HepG2 (cell line): ENCODE data around the gene RGMA.

ENCODE experiments used
- ATF6 ChIP-seq: sonication (generic); formaldehyde crosslinking; conservative IDR thresholded peaks from 2 replicates; pipeline ENCODE4 v1.4.0; 2020; ENCODE audit warnings: missing genetic modification reagents
- ETV6 ChIP-seq: sonication (generic); formaldehyde crosslinking; conservative IDR thresholded peaks from 2 replicates; pipeline ENCODE4 v1.4.0; 2020; ENCODE audit warnings: missing genetic modification reagents
- GTF2F1 ChIP-seq: fragments of 150-350 bp; IDR thresholded peaks from 2 replicates; pipeline ENCODE4 v1.6.1; 2014; ENCODE audit warnings: low read length
- MAX ChIP-seq: IDR thresholded peaks from 2 replicates; pipeline ENCODE4 v1.6.1; 2012; ENCODE audit warnings: inconsistent platforms
- MZF1 ChIP-seq: sonication (generic); formaldehyde crosslinking; IDR thresholded peaks from 2 replicates; pipeline ENCODE4 v1.8.1; 2023; ENCODE audit warnings: mild to moderate bottlenecking, missing genetic modification reagents, borderline replicate concordance
- POLR2A ChIP-seq, 2 experiments: IDR thresholded peaks; 2 replicates each; pipeline ENCODE4 v1.6.1; 2011; ENCODE audit warnings: low read depth in 2 of 2, low read length in 2 of 2, mild to moderate bottlenecking in 1 of 2, moderate library complexity in 1 of 2; ENCODE audit not compliant: insufficient read depth in 1 of 2
- STAG1 ChIP-seq: sonication (generic); formaldehyde crosslinking; IDR thresholded peaks from 2 replicates; pipeline ENCODE4 v1.4.0; 2020; ENCODE audit warnings: missing genetic modification reagents
- ZNF343 ChIP-seq: sonication (generic); formaldehyde crosslinking; IDR thresholded peaks from 2 replicates; pipeline ENCODE4 v1.4.0; 2020; ENCODE audit warnings: mild to moderate bottlenecking, missing genetic modification reagents
- ZNF678 ChIP-seq: sonication (generic); formaldehyde crosslinking; IDR thresholded peaks from 2 replicates; pipeline ENCODE4 v1.4.0; 2020; ENCODE audit warnings: mild to moderate bottlenecking, missing genetic modification reagents
- TF ChIP-seq, protein P1 (sequence below): sonication (generic); formaldehyde crosslinking; IDR thresholded peaks from 2 replicates; pipeline ENCODE4 v1.8.1; 2022; ENCODE audit warnings: low read depth, mild to moderate bottlenecking, missing genetic modification reagents
- TF ChIP-seq, protein P2 (sequence below): IDR thresholded peaks from 2 replicates; pipeline ENCODE4 v1.6.1; 2016; ENCODE audit warnings: control low read depth
- TF ChIP-seq, protein P3 (sequence below): IDR thresholded peaks from 2 replicates; pipeline ENCODE4 v1.6.1; 2016; ENCODE audit warnings: mild to moderate bottlenecking

DNA sequence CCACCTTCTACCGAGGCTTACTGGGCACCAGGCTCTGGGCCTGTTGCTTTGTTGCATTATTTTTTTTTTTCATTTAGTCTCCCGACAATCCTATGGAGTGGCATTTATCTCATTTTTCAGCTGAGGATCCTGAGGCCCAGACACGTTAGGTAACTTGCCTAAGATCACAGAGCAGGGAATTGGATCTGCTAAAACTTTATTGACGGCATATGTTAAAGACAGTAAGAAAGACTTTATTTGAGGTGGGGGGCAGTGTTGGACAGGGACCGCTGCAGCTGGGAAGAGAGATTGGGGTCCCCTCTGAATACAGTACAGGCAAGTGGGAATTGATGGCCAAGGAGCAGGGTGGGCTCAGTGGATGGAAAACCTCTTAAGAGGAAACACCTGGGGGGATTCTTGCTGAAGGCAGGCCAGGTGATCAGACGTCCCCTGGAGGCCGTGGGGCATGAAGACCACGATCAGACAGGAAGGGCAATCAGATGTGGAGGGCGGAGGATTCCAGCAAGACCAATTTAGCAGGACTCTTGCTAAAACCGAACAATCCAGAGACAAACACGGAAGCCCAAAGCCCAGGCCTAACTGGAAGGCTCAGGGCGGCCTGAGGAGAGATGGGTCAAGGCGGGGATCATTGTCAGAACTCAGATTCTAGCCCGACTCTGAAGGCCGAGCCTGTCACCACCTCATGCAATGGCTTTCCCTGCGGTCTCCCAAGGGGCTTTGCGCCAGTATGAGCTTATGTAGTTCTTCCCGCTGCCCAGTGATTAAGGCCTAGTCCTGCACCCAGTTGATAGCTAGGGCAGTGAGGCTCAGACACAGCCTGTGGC lies 53.7 kb downstream of the RGMA start:
- no peak for TF ChIP-seq MAX
- TF ChIP-seq ZNF678 (CRISPR knock-in tag) = no peak
- TF ChIP-seq, protein P1, sequence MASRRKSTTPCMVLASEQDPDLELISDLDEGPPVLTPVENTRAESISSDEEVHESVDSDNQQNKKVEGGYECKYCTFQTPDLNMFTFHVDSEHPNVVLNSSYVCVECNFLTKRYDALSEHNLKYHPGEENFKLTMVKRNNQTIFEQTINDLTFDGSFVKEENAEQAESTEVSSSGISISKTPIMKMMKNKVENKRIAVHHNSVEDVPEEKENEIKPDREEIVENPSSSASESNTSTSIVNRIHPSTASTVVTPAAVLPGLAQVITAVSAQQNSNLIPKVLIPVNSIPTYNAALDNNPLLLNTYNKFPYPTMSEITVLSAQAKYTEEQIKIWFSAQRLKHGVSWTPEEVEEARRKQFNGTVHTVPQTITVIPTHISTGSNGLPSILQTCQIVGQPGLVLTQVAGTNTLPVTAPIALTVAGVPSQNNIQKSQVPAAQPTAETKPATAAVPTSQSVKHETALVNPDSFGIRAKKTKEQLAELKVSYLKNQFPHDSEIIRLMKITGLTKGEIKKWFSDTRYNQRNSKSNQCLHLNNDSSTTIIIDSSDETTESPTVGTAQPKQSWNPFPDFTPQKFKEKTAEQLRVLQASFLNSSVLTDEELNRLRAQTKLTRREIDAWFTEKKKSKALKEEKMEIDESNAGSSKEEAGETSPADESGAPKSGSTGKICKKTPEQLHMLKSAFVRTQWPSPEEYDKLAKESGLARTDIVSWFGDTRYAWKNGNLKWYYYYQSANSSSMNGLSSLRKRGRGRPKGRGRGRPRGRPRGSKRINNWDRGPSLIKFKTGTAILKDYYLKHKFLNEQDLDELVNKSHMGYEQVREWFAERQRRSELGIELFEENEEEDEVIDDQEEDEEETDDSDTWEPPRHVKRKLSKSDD = no peak
- TF ChIP-seq POLR2A (IDR thresholded peaks at IDR 0.05; ENCODE audit: insufficient read depth in 1 of 2, low read depth in 2 of 2, low read length in 2 of 2) = no peak
- no peak for TF ChIP-seq STAG1 (CRISPR knock-in tag)
- no peak for TF ChIP-seq ETV6 (CRISPR knock-in tag)
- TF ChIP-seq, protein P2, sequence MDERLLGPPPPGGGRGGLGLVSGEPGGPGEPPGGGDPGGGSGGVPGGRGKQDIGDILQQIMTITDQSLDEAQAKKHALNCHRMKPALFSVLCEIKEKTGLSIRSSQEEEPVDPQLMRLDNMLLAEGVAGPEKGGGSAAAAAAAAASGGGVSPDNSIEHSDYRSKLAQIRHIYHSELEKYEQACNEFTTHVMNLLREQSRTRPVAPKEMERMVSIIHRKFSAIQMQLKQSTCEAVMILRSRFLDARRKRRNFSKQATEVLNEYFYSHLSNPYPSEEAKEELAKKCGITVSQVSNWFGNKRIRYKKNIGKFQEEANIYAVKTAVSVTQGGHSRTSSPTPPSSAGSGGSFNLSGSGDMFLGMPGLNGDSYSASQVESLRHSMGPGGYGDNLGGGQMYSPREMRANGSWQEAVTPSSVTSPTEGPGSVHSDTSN (CRISPR knock-in tag) = no peak
- TF ChIP-seq ATF6 (CRISPR knock-in tag) = no peak
- TF ChIP-seq MZF1 = no peak
- TF ChIP-seq ZNF343 (CRISPR knock-in tag) = no peak
- no peak for TF ChIP-seq GTF2F1
- TF ChIP-seq, protein P3, sequence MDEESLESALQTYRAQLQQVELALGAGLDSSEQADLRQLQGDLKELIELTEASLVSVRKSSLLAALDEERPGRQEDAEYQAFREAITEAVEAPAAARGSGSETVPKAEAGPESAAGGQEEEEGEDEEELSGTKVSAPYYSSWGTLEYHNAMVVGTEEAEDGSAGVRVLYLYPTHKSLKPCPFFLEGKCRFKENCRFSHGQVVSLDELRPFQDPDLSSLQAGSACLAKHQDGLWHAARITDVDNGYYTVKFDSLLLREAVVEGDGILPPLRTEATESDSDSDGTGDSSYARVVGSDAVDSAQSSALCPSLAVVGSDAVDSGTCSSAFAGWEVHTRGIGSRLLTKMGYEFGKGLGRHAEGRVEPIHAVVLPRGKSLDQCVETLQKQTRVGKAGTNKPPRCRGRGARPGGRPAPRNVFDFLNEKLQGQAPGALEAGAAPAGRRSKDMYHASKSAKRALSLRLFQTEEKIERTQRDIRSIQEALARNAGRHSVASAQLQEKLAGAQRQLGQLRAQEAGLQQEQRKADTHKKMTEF = no peak
